NCI-H2227 (cell line): ENCODE measurements around the gene KRTAP5-8.
"Not testable (repeated sequence)": the region's sequence is repeated elsewhere in the genome, so short reads cannot be mapped to it uniquely, and the experiment has no call there.

ENCODE experiments used
- DNase-seq: peaks from one replicate; lab custom pipeline; 2025; ENCODE audit not compliant: unreplicated experiment; lab: John Stamatoyannopoulos, UW

The KRTAP5-8 gene

GRCh38 chr11:71571101-71571850, 33.5 kb downstream of the KRTAP5-8 start:
- DNase-seq: not testable (repeated sequence)

GRCh38 chr11:71572811-71573210, 35.0 kb downstream of the KRTAP5-8 start:
- DNase-seq: no peak

- DNase-seq: no peak
These were observed 36.6 kb downstream of the KRTAP5-8 start for GRCh38 chr11:71574418-71574817.

- no peak for DNase-seq
These were observed 38.0 kb downstream of the KRTAP5-8 start for GRCh38 chr11:71575723-71576424.

DNA sequence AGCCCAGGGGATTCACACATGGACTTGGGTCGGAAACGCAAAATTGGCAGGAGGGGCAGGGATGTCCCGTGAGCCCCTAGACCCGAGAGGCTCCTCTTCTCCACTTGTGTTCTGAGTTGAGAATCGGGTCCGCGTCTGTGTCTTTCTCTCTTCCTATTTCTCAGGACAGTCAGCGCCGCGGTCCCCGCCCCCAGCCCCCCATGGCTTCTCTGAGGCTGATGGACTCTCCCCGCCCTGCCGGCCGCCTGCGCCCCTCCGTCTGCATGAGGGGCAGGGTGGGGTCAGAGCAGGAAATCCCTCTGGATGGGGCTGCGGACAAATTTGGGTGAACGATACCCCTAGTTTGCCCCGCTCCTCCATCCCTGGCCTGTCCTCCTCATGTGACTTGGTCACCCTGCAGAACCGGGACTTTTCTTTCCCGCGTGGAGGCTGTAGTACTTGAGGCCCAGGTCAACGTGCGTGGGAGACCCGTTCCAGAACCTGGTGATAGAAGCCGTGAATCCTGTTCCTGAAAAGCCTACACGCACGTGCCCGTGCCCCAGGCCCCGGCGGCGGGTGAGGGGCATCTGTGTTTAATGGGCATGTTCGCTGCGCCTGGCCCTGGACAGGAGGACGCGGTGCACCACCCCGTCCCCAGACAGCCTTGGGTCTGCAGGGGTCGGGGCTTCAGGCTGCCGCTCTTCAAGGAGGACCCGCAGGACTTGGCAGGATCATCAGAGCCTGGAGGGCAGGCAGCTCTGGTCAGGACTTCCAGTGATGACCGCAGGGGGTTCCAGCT, 39.1 kb downstream of the KRTAP5-8 start:
- not testable (repeated sequence) for DNase-seq

DNA sequence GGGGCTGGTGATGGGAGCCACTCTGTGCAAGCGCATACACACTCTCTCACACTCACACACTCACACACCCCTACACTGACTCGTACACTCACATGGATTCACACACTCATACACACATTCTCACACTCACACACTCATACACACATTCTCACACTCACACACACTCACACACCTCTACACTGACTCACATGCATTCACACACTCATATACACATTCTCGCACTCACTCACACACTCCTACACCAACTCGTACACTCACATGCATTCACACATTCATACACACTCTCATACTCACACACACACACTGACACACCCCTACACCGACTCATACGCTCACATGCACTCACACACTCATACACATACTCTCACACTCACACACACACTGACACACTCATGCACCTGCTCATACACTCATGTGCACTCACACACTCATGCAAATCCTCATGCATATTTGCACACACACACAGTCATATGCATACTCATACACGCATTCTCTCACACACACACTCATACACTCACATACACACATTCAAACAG, 39.7 kb downstream of the KRTAP5-8 start:
- no peak for DNase-seq

- not testable (repeated sequence) for DNase-seq
These were observed 41.7 kb downstream of the KRTAP5-8 start for GRCh38 chr11:71579513-71579912.

GRCh38 chr11:71580057-71581003, 42.5 kb downstream of the KRTAP5-8 start:
- DNase-seq: peak; percentile 58

- DNase-seq: no peak
These were observed 44.0 kb downstream of the KRTAP5-8 start for GRCh38 chr11:71581826-71582225.

GRCh38 chr11:71582309-71582895, 44.6 kb downstream of the KRTAP5-8 start, which contains the start of gene KRTAP5-11:
Gene KRTAP5-11, minus strand, starts transcription at chr11:71582875. Its CDS starts 38 bp downstream, at chr11:71582837.
- no peak for DNase-seq

DNA sequence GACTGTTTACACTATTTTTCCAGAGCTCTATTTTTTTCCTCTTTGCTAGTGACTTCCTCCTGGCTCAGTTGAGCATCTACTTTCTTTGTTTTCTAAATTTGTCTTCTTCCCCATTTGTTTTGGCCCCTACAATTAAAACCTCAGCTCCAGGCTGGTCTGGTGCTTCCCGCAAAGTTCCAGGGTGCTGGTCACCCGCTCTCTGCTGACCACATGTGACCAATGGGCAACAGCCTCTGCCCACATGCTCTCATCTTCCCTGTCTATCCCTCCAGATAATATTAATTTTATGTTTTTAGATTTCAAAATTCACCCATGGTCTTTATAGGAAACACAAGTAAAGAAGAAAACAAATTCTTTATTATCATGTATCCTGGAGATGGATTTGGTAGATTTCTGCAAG, 45.1 kb downstream of the KRTAP5-8 start:
- DNase-seq: not testable (repeated sequence)

DNA sequence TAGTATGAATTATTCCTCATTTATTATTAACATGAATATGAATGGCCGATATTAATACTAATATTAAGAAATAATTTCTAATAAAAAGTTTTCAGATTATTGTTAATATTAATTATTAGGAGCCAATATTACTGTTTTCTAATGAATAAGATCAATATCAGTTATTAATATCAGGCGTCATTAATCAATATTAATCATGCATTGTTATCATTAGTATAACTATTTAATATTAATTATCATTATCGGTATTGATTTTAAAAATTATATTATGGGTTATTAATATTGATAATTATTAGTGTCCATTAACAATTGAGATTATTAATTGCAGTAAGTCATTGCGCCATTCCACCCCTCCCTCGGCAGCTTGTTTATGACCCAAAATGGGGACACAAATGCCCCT, 47.8 kb downstream of the KRTAP5-8 start:
- DNase-seq: not testable (repeated sequence)

DNA sequence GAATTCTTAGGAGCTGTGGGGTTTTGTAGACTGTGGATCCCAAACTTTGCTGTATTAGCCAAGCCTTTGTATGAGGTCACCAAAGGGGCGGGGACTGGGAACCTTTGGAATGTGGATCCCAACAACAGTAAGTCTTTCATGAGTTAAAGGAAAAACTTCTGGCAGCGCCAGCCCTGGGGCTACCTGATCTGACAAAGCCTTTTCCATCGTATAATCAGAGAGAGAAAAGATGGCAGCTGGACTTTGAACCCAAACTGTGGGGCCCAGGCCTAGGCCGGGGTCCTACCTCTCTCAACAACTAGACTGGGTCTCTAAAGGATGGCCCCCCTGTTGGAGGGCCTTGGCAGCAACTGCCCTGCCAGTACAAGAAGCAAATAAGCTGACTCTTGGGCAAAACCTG, 50.5 kb downstream of the KRTAP5-8 start:
- DNase-seq: not testable (repeated sequence)
